Adipose tissue (tissue), 3 donors: Measurements from ENCODE around the gene ANKLE1. TPM values are rescaled to one million over a fixed set of nuclear protein-coding genes. Genes with fewer than 3 reads are reported as not detected.

Experiments
- H3K27ac ChIP-seq: one replicate; pipeline ENCODE4 v1.5.1; 2013; ENCODE audit warnings: low read depth, low read length
- WGBS, 3 donors: extraction: QIAGEN DNeasy Blood & Tissue Kit; methylation state at CpG; one replicate each; pipeline ENCODE4 v1.1.7; 2013; 5-methylcytosine and 5-hydroxymethylcytosine counted together
- polyA plus RNA-seq, 3 donors: library from polyadenylated mRNA; stranded (reverse); fragments of 200-250 nt; gene quantifications; one replicate each; pipeline ENCODE4 v1.2.3, GENCODE V29; 2013
- donor health status: healthy with polysubstance abuse.
- donor health status: Bipolar disorder and iron deficiency.
- donor health status: healthy.

Gene ANKLE1
- polyA plus RNA-seq, 3 donors = 0.08 to 0.70 (median 0.34) TPM

GRCh38 chr19:17330262-17331044 is 48.8 kb downstream of the ANKLE1 start:
- H3K27ac ChIP-seq = no peak overlapping the region
- 94 to 95% (median 95%) methylated on average over 24 of the region's 24 CpGs for WGBS, 3 donors

GRCh38 chr19:17331045-17331558 is 49.4 kb downstream of the ANKLE1 start:
- H3K27ac ChIP-seq = no peak overlapping the region
- WGBS, 3 donors = 75 to 91% (median 89%) methylated on average over 12 to 13 of the region's 13 CpGs

- WGBS, 3 donors = 91 to 94% (median 93%) methylated on average over 8 of the region's 8 CpGs
- H3K27ac ChIP-seq = no peak overlapping the region
These were observed 50.6 kb downstream of the ANKLE1 start for GRCh38 chr19:17332360-17332676.

- 95 to 97% (median 96%) methylated on average over 45 of the region's 45 CpGs for WGBS, 3 donors
- H3K27ac ChIP-seq = no peak overlapping the region
These were observed 51.2 kb downstream of the ANKLE1 start for GRCh38 chr19:17332677-17333581.

- 31 to 45% (median 39%) methylated on average over 42 to 52 of the region's 52 CpGs for WGBS, 3 donors
- no peak overlapping the region for H3K27ac ChIP-seq
These were observed 52.1 kb downstream of the ANKLE1 start for GRCh38 chr19:17333611-17334413.

- no peak within 1 kb of the TSS for H3K27ac ChIP-seq
- WGBS, 3 donors = 2 to 4% (median 3%) methylated on average over 67 to 86 of the region's 86 CpGs
These were observed 53.0 kb downstream of the ANKLE1 start, which contains the start of gene ANO8 for GRCh38 chr19:17334414-17335409. Gene ANO8 (minus strand): TSS chr19:17334855. CDS start chr19:17334670, 185 bp downstream.

- 66 to 69% (median 66%) methylated on average over 10 of the region's 10 CpGs for WGBS, 3 donors
- H3K27ac ChIP-seq = no peak overlapping the region
These were observed 53.9 kb downstream of the ANKLE1 start for GRCh38 chr19:17335575-17335974.

Other genes starting within 250 kb of the ANKLE1 start
- gene HAUS8, start 206.4 kb upstream of the ANKLE1 start, polyA plus RNA-seq = 1 to 10 TPM; 2.7 to 9.0 (median 5.1) TPM
- gene MYO9B, start 206.1 kb upstream of the ANKLE1 start, polyA plus RNA-seq = 10 to 100 TPM; 18.0 to 48.1 (median 45.6) TPM
- gene USE1, start 66.5 kb upstream of the ANKLE1 start, polyA plus RNA-seq = 10 to 100 TPM; 41.1 to 61.7 (median 45.7) TPM
- gene OCEL1, start 55.7 kb upstream of the ANKLE1 start, polyA plus RNA-seq = 10 to 100 TPM; 21.4 to 46.4 (median 30.6) TPM
- gene NR2F6, start 36.0 kb upstream of the ANKLE1 start, polyA plus RNA-seq = 10 to 100 TPM; 11.0 to 44.8 (median 30.2) TPM
- gene USHBP1, start 17.2 kb upstream of the ANKLE1 start, polyA plus RNA-seq = 10 to 100 TPM in 2 of 3 donors, 1 to 10 TPM in 1; 2.5 to 28.0 (median 11.0) TPM
- 10 to 100 TPM; 38.2 to 70.6 (median 65.2) TPM for gene BABAM1, start 14.5 kb upstream of the ANKLE1 start, polyA plus RNA-seq
- gene ABHD8, start 21.5 kb downstream of the ANKLE1 start, polyA plus RNA-seq = 1 to 10 TPM; 7.1 to 9.2 (median 7.9) TPM
- gene MRPL34, start 24.0 kb downstream of the ANKLE1 start, polyA plus RNA-seq = 100 to 1,000 TPM in 2 of 3 donors, 10 to 100 TPM in 1; 97.5 to 156 (median 101) TPM
- gene DDA1, start 27.7 kb downstream of the ANKLE1 start, polyA plus RNA-seq = 10 to 100 TPM; 19.7 to 90.1 (median 39.3) TPM
- gene ANO8, start 53.0 kb downstream of the ANKLE1 start, polyA plus RNA-seq = 10 to 100 TPM in 1 of 3 donors, 1 to 10 TPM in 2; 5.6 to 15.8 (median 6.3) TPM
- gene GTPBP3, start 55.7 kb downstream of the ANKLE1 start, polyA plus RNA-seq = 10 to 100 TPM; 10.1 to 18.8 (median 13.6) TPM
- gene PLVAP, start 95.4 kb downstream of the ANKLE1 start, polyA plus RNA-seq = 100 to 1,000 TPM in 1 of 3 donors, 10 to 100 TPM in 2; 73.0 to 247 (median 78.6) TPM
- not detected for gene CCDC194, start 112.3 kb downstream of the ANKLE1 start, polyA plus RNA-seq
- 100 to 1,000 TPM in 2 of 3 donors, 10 to 100 TPM in 1; 51.3 to 220 (median 175) TPM for gene BST2, start 123.7 kb downstream of the ANKLE1 start, polyA plus RNA-seq
- gene MVB12A, start 138.1 kb downstream of the ANKLE1 start, polyA plus RNA-seq = 10 to 100 TPM; 43.9 to 70.1 (median 66.4) TPM
- gene TMEM221, start 166.8 kb downstream of the ANKLE1 start, polyA plus RNA-seq = under 1 TPM; 0.06 to 0.59 (median 0.34) TPM
- gene NXNL1, start 179.0 kb downstream of the ANKLE1 start, polyA plus RNA-seq = 1 to 10 TPM in 2 of 3 donors, under 1 TPM in 1; 0.07 to 1.6 (median 1.6) TPM
- 10 to 100 TPM; 12.3 to 30.6 (median 23.7) TPM for gene SLC27A1, start 188.6 kb downstream of the ANKLE1 start, polyA plus RNA-seq
- gene PGLS, start 229.7 kb downstream of the ANKLE1 start, polyA plus RNA-seq = 100 to 1,000 TPM in 1 of 3 donors, 10 to 100 TPM in 2; 67.1 to 126 (median 86.4) TPM